NCI-H2107 treated with DMSO at 0.1 percent for 48 hours (cell line): ENCODE results near the gene CDPF1.
"Not testable (repeated sequence)": the region's sequence is repeated elsewhere in the genome, so short reads cannot be mapped to it uniquely, and the experiment has no call there.

ENCODE experiments used
- DNase-seq: peaks from one replicate; lab custom pipeline; 2025; ENCODE audit not compliant: unreplicated experiment; lab: John Stamatoyannopoulos, UW

Gene CDPF1

GRCh38 chr22:46281866-46282678, 32.0 kb upstream of the CDPF1 start:
- no peak for DNase-seq

- DNase-seq = no peak
Measured at GRCh38 chr22:46280999-46281623, 31.0 kb upstream of the CDPF1 start.

GRCh38 chr22:46280063-46280817, 30.1 kb upstream of the CDPF1 start:
- no peak for DNase-seq

DNA sequence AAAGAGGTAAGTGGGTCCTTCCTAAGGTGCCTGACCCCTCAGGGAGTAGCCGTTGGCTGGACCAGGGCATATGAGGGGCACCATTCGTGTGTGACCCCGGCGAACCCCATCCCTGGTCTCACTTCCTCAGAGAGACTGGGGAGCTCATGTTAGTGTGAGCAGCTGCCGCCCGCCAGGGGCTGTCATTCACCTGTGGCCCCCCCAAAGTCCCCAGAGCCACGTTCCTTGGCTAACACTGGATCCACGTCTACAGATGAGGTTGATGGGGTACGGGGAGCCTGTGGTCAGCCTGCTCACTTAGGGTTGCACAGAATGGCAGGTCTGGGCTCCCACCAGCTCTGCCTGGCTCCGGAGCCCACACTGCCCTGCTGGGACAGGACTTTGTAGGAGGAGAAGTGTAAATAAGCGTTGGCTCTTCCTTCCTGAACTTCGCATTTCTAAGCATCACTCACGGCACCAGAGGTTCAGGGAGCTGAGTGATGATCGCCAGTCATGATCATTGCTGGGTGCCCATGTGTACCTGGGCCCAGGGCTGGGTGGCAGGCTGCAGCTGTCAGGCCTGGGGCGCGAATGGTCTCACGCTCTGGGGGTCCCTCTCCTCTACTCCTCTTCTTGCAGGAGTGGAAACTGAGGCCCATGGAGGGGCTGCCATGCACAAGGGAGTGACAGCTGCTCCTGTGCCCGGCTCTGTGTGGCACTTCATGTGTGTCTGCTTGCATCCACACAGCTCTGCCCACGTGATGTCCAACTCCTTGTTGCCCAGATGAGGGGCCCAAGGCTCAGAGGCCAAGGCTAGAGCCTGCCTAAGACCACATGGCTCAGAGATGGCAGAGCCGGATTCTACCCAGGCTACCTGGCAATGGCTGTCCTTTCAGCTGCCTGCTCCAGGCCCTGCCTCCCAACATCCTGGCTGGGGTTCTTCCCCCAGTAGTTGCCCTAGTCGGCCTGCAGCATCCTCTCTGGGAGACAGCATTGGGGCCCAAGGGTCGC, 28.9 kb upstream of the CDPF1 start:
- no peak for DNase-seq

DNA sequence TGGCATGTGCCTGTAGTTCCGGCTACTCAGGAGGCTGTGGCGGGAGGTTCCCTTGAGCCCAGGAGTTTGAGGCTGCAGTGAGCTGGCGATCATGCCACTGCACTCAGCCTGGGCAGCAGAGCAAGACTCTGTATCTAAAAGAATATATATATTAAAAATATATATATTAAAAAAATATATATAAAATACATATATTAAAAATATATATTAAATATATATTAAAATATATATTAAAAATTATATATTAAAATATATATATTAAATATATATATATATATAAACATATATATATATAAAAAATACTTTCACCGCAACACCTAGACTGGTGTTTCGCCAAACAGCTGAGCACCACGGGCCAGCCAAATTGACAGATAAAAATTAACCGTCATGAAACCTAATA, 26.5 kb upstream of the CDPF1 start:
- DNase-seq = no peak

DNA sequence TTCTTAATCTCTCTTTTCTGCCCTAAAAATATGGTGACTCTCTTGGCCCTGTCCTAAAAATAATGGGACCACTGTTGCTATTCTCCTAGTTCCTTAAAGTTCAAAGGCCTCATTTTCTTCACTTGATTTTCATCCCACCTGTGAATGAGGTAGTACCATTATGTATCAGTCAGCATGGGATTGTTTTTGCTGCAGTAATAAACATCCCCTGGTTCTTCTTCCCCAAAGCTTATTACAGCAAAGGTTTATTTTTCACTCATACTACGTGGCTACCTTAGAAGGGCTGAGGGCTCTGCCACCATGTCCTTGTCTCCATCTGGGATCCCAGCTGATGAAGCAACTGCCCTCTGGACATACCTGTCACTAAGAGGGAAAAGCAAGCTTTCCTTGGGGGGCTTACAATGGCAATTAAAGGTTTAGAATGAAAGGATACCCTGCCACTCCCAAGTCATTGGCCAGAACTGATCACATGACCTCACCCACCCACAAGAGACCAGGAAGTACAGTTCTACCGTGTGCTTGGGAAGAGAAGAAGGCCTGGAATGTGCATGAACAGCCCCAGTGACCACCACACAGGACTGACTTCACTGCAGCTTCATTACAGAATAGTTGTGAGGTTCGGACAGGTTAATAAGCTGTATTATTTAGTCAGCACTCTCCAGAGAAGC, 25.5 kb upstream of the CDPF1 start:
- DNase-seq = no peak

- no peak for DNase-seq
Measured at GRCh38 chr22:46274381-46274780, 24.3 kb upstream of the CDPF1 start.

DNA sequence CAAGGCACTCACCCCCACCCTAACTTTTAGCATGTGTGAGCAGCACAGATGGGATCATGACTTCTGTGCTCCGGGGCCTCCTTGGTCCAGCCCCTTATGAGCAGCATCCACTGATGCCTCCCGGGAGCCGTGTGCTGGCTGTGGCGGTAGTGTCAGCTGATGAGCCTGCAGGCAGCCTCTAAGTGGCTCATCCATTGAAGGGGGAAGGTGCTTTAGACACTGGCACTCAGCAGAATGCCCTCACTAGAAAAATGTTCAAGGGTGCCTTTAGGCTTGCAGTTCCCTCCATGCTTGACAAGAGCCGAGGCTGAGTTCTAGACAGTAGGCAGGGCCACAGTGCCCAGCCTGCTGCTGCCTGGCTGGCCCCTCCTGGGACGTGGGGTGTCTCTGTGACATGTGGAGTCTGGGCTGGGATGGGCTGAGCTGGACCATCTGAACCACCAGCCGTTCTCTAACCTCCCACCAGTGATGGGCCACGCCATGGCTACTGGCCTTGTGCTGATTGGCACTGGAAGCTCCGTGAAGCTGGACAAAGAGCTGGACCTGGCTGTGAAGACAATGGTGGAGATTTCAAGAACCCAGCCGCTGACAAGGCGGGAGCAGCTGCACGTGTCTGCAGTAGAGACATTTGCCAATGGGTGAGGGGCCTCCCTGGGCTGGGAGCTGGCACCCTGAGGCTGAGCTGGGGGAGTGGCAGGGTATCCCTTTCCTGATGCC, 23.5 kb upstream of the CDPF1 start:
- no peak for DNase-seq

- no peak for DNase-seq
Measured at GRCh38 chr22:46272762-46273431, 22.8 kb upstream of the CDPF1 start.

DNA sequence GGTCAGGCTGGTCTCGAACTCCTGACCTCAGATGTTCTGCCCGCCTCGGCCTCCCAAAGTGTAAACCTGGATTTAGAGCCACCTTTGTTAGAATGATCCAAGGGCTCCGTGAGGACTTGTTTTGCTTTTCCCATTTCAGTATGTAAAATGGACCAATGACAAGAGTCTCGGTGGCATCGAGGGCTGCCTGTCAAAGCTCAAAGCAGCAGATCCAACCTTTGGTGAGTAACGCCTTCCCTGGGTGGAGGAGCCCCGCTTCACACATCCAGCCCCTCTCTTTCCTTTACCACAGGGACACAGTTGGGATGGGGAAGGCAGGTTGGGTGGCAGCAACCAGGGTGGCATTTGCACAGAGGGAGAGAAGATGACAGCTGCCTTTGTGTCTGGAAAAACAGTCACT, 22.1 kb upstream of the CDPF1 start:
- DNase-seq = no peak

DNA sequence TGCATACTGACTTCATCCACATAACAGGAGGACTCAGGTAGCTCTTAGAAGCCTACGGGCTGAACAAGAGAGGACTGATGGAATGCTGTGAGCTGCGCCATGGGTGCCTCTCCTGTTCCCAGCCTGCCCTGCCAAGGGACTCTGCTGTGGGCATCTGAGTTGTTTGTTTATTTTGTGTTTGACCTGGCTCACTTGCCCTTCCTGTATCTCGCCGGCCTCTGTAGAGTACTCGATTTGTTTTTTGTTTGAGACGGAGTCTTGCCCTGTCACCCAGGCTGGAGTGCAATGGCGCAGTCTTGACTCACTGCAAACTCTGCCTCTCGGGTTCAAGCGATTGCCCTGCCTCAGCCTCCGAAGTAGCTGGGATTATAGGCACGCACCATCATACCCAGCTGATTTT, 19.5 kb upstream of the CDPF1 start:
- no peak for DNase-seq

DNA sequence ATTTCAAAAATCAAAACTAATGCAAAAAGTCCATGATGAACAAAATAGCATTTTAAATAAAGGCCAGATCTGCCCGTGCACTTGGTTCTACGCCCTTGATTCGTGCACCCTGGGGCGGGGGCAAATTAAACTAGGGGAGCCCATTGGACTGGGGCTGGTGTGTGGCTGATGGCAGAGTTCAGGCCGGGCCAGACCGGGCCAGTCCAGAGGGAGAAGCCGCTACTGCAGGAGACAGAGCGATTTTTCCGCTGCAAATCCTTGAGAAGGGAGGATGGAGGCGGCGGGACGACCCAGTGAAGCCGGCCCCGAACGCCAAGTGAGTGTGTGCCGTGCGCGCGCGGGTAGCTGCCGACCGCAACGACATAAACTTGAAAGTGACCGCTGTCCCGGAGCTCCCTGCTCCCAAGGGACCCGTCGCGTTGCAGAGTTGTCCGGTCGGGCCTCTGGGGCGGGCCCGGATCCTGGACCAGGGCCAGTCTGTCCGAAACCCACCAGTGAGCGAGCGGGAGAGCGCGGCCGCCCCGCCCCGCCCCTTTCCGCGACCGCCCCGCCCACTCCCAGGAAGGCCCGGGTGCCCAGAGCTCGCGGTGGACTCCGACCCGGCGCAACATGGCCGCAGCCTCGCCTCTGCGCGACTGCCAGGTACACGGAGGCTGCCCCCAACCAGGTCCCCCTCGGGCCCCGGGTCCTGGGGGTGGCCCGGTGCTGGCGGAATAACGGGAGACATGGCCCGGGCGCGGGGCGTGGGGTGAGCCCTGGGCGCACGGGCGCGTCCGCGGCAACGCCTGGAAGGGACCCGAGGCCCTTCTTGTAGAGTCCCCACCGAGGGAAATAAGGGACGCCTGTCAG, 17.6 kb upstream of the CDPF1 start, which contains the start of gene TTC38:
Gene TTC38 (plus strand): TSS at position 578 of the 849 bp plus-strand sequence. CDS start 32 bp downstream, at position 610.
- no peak for DNase-seq

DNA sequence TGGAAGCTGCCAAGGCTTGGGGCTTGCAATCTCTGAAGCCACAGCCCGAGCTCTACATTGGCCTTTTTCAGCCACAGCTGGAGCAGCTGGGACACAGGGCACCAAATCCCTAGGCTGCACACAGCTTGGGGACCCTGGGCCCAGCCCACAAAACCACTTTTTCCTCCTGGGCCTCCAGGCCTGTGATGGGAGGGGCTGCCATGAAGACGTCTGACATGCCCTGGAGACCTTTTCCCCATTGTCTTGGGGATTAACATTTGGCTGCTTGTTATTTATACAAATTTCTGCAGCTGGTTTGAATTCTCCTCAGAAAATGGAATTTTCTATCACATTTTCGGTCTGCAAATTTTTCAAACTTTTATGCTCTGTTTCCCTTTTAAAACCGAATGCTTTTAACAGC, 15.5 kb upstream of the CDPF1 start:
- not testable (repeated sequence) for DNase-seq

DNA sequence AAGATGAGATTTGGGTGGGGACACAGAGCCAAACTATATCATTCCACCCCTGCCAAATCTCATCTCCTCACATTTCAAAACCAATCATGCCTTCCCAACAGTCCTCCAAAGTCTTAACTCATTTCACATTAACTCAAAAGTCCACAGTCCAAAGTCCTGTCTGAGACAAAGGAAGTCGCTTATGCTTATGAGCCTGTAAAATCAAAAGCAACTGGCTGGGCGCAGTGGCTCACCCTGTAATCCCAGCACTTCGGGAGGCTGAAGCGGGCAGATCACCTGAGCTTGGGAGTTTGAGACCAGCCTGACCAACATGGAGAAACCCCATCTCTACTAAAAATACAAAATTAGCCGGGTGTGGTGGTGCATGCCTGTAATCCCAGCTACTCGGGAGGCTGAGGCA, 14.4 kb upstream of the CDPF1 start:
- not testable (repeated sequence) for DNase-seq

GRCh38 chr22:46263216-46263590, 13.1 kb upstream of the CDPF1 start, which contains the start of gene PKDREJ:
TSS of gene PKDREJ (minus strand) at chr22:46263343. CDS start at chr22:46263322, 21 bp downstream.
- DNase-seq = no peak

GRCh38 chr22:46262449-46263215, 12.5 kb upstream of the CDPF1 start:
- DNase-seq = no peak

DNA sequence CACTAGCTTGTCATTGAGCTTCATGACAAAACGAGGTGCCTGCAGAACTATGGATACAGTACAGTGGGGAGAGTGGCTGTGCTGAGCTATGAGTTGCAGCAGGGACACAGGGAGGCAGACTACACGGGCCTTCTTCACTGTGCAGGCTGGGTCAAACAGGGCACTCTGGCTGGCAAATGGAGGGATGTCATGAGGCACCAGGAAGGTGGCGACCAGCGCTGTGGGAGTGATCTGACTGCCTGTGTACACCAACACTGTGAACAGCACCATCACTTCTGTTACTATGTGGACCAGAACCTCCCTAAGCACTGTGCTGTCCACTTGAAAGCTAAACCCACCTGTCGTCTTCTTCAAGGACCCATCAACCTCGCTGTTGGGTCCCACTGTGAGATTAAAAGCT, 9.9 kb upstream of the CDPF1 start:
- no peak for DNase-seq
